PC-9 (cell line): ENCODE data around the gene CSF1R. TPM values are rescaled to one million over a fixed set of nuclear protein-coding genes. Genes with fewer than 3 reads are reported as not detected.

Source experiments
- BruUV-seq: library from RNA; stranded (reverse); fragments of 400-500 nt; replicated peaks from 2 replicates; lab custom pipeline; 2021; lab: Mats Ljungman, UMichigan
- CTCF ChIA-PET: fragments of 300-600 bp; sonication (Branson Sonifier 250); formaldehyde crosslinking; loops from one replicate; lab custom pipeline; 2022; ENCODE audit warnings: antibody characterized with exemption; lab: Charles Lee
- POLR2A ChIA-PET: fragments of 300-600 bp; sonication (Branson Sonifier 250); formaldehyde crosslinking; loops from one replicate; lab custom pipeline; 2022; ENCODE audit warnings: antibody characterized with exemption; ENCODE audit not compliant: unreplicated experiment; lab: Charles Lee
- DNase-seq, 2 experiments: peaks; one replicate each; pipeline versions ENCODE4 v3.0.0 to v3.0.0-alpha.2; 2015 to 2022; ENCODE audit warnings: mixed read lengths in 1 of 2
- H2AFZ ChIP-seq: fragments of 200-600 bp; sonication (generic); 2 replicates; pipeline ENCODE4 v1.8.1; 2017; ENCODE audit warnings: antibody characterized with exemption
- H3F3A ChIP-seq: fragments of 200-600 bp; sonication (generic); 2 replicates; pipeline ENCODE4 v1.8.1; 2017; ENCODE audit warnings: antibody characterized with exemption, mild to moderate bottlenecking, low read depth; ENCODE audit not compliant: insufficient read depth
- H3K27ac ChIP-seq: fragments of 200-600 bp; sonication (generic); 2 replicates; pipeline ENCODE4 v1.6.1; 2016; ENCODE audit warnings: mixed run types
- H3K27me3 ChIP-seq: fragments of 200-600 bp; sonication (generic); 2 replicates; pipeline ENCODE4 v1.6.1; 2016; ENCODE audit warnings: low read depth, mixed run types; ENCODE audit not compliant: insufficient read depth
- H3K36me3 ChIP-seq: fragments of 200-600 bp; sonication (generic); 2 replicates; pipeline ENCODE4 v1.6.1; 2016; ENCODE audit warnings: low read depth, mixed run types
- H3K4me1 ChIP-seq: fragments of 200-600 bp; sonication (generic); replicated peaks from 2 replicates; pipeline ENCODE4 v1.6.1; 2016; ENCODE audit warnings: mixed run types; ENCODE audit not compliant: insufficient read depth
- H3K4me2 ChIP-seq: fragments of 200-600 bp; sonication (generic); 2 replicates; pipeline ENCODE4 v1.6.1; 2017; ENCODE audit warnings: mixed run types
- H3K4me3 ChIP-seq: fragments of 200-600 bp; sonication (generic); 2 replicates; pipeline ENCODE4 v1.6.1; 2016; ENCODE audit warnings: mixed run types
- H3K79me2 ChIP-seq: fragments of 200-600 bp; sonication (generic); 2 replicates; pipeline ENCODE4 v1.6.1; 2017; ENCODE audit warnings: low read depth, mixed run types
- H3K9me2 ChIP-seq: fragments of 200-600 bp; sonication (generic); 2 replicates; pipeline ENCODE4 v1.8.1; 2017; ENCODE audit warnings: mild to moderate bottlenecking; ENCODE audit not compliant: insufficient read depth
- H3K9me3 ChIP-seq: fragments of 200-600 bp; sonication (generic); 2 replicates; pipeline ENCODE4 v1.8.1; 2016; ENCODE audit warnings: low read depth; ENCODE audit not compliant: insufficient read depth
- H4K20me1 ChIP-seq: fragments of 200-600 bp; sonication (generic); 2 replicates; pipeline ENCODE4 v1.8.1; 2017; ENCODE audit not compliant: insufficient read depth
- EZH2 ChIP-seq: fragments of 200-600 bp; sonication (generic); IDR thresholded peaks from 2 replicates; pipeline ENCODE4 v1.8.0; 2017; ENCODE audit warnings: antibody characterized with exemption, low read depth
- intact Hi-C: fragments of 100-400 bp; cut with micrococcal nuclease; formaldehyde crosslinking; loops from one replicate; pipeline ENCODE4 v1.10.0; 2022; ENCODE audit not compliant: unreplicated experiment
- total RNA-seq: library from RNA; stranded (reverse); gene quantifications from 2 replicates; pipeline ENCODE4 v1.2.3, GENCODE V29; 2021
- TF ChIP-seq, protein P1 (sequence below): fragments of 200-600 bp; sonication (generic); conservative IDR thresholded peaks from 2 replicates; pipeline ENCODE4 v1.6.1; 2017; ENCODE audit warnings: mixed run types, antibody characterized with exemption, mild to moderate bottlenecking, moderate library complexity

The CSF1R gene
- total RNA-seq, 1 experiment from 2014 or later = 0.72 TPM

GRCh38 chr5:150022158-150022531, 64.2 kb downstream of the CSF1R start:
- Histone ChIP-seq H3K79me2 (peaks cover 19% of the 10 kb centered on the region), H4K20me1 (0 out of 2 replicates have a peak, but pooled peaks cover 3% of the 10 kb centered on the region), H3K27me3 (no peaks in the 10 kb centered on the region), H3K4me3 (peak overlapping the region; percentile 33; the same call in 1 of the 2 replicates), H3K4me1 (peaks cover 59% of the 10 kb centered on the region), H3K9me3 (no peaks in the 10 kb centered on the region), H3K36me3 (peaks cover 62% of the 10 kb centered on the region), H2AFZ (no peak overlapping the region), H3F3A (peaks cover 56% of the 10 kb centered on the region), H3K4me2 (peak overlapping the region; percentile 72), H3K9me2 (0 out of 2 replicates have a peak, but pooled peaks cover 4% of the 10 kb centered on the region), H3K27ac (peak overlapping the region; percentile 93)
- no TSS peak for BruUV-seq
- CTCF ChIA-PET = interaction anchor here (0.5 to 1.5 kb wide), 4 partner anchors 47 to 436 kb away, joined by 3 to 10 read pairs (median 4); no protein-coding TSS in a partner anchor
- intact Hi-C loops = loop anchor here (1.0 to 2.0 kb wide), 2 partner anchors 22 to 91 kb away; partner anchors contain the start of genes HMGXB3 and TIGD6
- peak; percentile 53 to 91 for DNase-seq
- TF ChIP-seq, protein P1, sequence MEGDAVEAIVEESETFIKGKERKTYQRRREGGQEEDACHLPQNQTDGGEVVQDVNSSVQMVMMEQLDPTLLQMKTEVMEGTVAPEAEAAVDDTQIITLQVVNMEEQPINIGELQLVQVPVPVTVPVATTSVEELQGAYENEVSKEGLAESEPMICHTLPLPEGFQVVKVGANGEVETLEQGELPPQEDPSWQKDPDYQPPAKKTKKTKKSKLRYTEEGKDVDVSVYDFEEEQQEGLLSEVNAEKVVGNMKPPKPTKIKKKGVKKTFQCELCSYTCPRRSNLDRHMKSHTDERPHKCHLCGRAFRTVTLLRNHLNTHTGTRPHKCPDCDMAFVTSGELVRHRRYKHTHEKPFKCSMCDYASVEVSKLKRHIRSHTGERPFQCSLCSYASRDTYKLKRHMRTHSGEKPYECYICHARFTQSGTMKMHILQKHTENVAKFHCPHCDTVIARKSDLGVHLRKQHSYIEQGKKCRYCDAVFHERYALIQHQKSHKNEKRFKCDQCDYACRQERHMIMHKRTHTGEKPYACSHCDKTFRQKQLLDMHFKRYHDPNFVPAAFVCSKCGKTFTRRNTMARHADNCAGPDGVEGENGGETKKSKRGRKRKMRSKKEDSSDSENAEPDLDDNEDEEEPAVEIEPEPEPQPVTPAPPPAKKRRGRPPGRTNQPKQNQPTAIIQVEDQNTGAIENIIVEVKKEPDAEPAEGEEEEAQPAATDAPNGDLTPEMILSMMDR = no peak
- no peak for TF ChIP-seq EZH2
- POLR2A ChIA-PET = interaction anchor here (0.5 to 1.1 kb wide), 6 partner anchors 12 to 428 kb away, joined by 3 to 10 read pairs (median 4); no protein-coding TSS in a partner anchor

DNA sequence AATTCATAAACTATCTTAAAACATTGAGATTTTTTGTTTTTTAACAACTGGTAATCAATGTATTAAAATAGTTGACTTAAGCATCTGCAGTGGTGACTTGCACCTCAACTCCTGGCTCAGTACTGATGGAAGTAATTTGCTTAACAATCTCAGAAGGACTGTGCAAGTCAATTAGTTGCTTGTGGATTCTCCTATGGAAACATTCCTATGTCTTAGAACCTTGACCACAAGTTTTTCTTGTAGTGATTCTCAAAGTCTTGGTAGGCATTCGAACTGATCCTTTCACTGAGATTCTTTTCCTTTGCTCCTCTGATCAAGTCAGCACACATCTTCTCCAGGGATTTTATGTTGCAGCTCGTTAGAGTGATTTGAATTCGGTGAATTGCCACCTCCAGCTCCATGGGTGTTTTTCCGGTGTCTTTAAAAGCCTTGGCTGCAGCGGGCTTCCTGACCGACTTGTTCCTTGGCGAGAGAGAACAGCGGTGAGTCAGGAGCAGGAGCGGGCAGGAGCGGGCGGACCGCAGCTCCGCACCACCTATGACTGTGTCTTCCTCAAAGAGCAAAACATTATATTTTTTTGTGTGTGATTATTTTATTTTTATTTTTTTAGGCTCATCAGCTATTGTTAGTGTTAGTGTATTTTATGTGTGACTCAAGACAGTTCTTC, 64.7 kb downstream of the CSF1R start:
- H2AFZ ChIP-seq = no peak overlapping the region
- TF ChIP-seq, protein P1 = no peak
- no peak for TF ChIP-seq EZH2
- H4K20me1 ChIP-seq = 0 out of 2 replicates have a peak, but pooled peaks cover 3% of the 10 kb centered on the region
- no peaks in the 10 kb centered on the region for H3K9me3 ChIP-seq
- ChIA-PET POLR2A (interaction anchor here (0.6 to 1.1 kb wide), 5 partner anchors 20 to 298 kb away, joined by 3 to 7 read pairs (median 3); no protein-coding TSS in a partner anchor), CTCF (interaction anchor here (0.5 to 1.5 kb wide), 6 partner anchors 47 to 467 kb away, joined by 3 to 10 read pairs (median 4); no protein-coding TSS in a partner anchor)
- BruUV-seq = no TSS peak
- peak; percentile 84 to 86 for DNase-seq
- intact Hi-C loops = loop anchor here (1.0 to 2.0 kb wide), 2 partner anchors 21 to 91 kb away; partner anchors contain the start of genes HMGXB3 and TIGD6
- H3K27ac ChIP-seq = peak overlapping the region; percentile 93
- H3F3A ChIP-seq = peaks cover 61% of the 10 kb centered on the region
- peaks cover 58% of the 10 kb centered on the region for H3K36me3 ChIP-seq
- H3K27me3 ChIP-seq = no peaks in the 10 kb centered on the region
- 0 out of 2 replicates have a peak, but pooled peaks cover 4% of the 10 kb centered on the region for H3K9me2 ChIP-seq
- peaks cover 19% of the 10 kb centered on the region for H3K79me2 ChIP-seq
- peak overlapping the region; percentile 72 for H3K4me2 ChIP-seq
- peaks cover 64% of the 10 kb centered on the region for H3K4me1 ChIP-seq
- peak overlapping the region; percentile 33; the same call in 1 of the 2 replicates for H3K4me3 ChIP-seq

DNA sequence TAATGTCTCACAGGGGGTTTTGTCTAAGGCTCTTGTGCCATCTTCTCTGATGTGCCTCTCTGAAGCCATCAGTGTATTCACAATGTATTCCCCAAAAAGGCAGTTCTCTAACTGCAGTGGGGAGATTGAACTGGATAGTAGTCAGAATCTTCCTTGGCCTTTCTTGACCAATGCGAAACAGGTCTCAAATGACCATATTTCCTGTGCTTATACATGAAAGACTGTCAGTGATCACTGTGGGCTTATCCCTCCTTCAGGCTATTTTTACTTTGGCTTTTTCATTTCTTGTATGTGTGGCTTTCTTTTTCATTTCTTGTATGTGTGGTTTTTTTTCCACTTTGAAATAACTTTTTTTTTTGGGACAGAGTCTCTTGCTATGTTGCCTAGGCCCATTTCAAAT, 66.1 kb downstream of the CSF1R start:
- peak overlapping the region; percentile 93 for H3K27ac ChIP-seq
- H3K4me3 ChIP-seq = no peak overlapping the region
- no TSS peak for BruUV-seq
- peaks cover 19% of the 10 kb centered on the region for H3K79me2 ChIP-seq
- no peak for TF ChIP-seq EZH2
- TF ChIP-seq, protein P1 = no peak
- intact Hi-C loops = no loop called here
- peaks cover 65% of the 10 kb centered on the region for H3K36me3 ChIP-seq
- POLR2A ChIA-PET = no interaction called here
- H3K4me2 ChIP-seq = peak overlapping the region; percentile 72
- H3K4me1 ChIP-seq = peaks cover 67% of the 10 kb centered on the region
- CTCF ChIA-PET = interaction anchor here (0.6 to 0.7 kb wide), 2 partner anchors 92 to 94 kb away, joined by 3 to 4 read pairs; no protein-coding TSS in a partner anchor
- 0 out of 2 replicates have a peak, but pooled peaks cover 4% of the 10 kb centered on the region for H3K9me2 ChIP-seq
- H3K9me3 ChIP-seq = peaks cover 8% of the 10 kb centered on the region
- H3F3A ChIP-seq = peaks cover 75% of the 10 kb centered on the region
- DNase-seq = no peak
- no peak overlapping the region for H2AFZ ChIP-seq
- H3K27me3 ChIP-seq = no peaks in the 10 kb centered on the region
- H4K20me1 ChIP-seq = no peaks in the 10 kb centered on the region
